SU-DHL-6 (cell line): ENCODE data around the gene POLD4.
A peak's percentile ranks its signal among the peaks of the same experiment; 100 is the strongest.
"Not testable (repeated sequence)": the region's sequence is repeated elsewhere in the genome, so short reads cannot be mapped to it uniquely, and the experiment has no call there.

Experiments used
- H2AFZ ChIP-seq: fragments of 200-600 bp; sonication (generic); 2 replicates; pipeline ENCODE4 v1.6.1; 2014; ENCODE audit warnings: low read depth, mild to moderate bottlenecking, moderate library complexity, mixed read lengths, antibody characterized with exemption, low read length; ENCODE audit not compliant: severe bottlenecking
- H3F3A ChIP-seq: fragments of 200-600 bp; shearing (Covaris generic); 2 replicates; pipeline ENCODE4 v1.6.0; 2016; ENCODE audit warnings: antibody characterized with exemption, mild to moderate bottlenecking; ENCODE audit not compliant: insufficient read depth
- H3K27ac ChIP-seq: fragments of 200-600 bp; sonication (generic); 2 replicates; pipeline ENCODE4 v1.5.1; 2016; ENCODE audit warnings: low read depth, mild to moderate bottlenecking, low read length, moderate library complexity, mixed read lengths
- H3K27me3 ChIP-seq: fragments of 200-600 bp; sonication (generic), shearing (Covaris generic); 2 replicates; pipeline ENCODE4 v1.6.0; 2014; ENCODE audit warnings: mild to moderate bottlenecking, low read length
- H3K36me3 ChIP-seq: fragments of 200-600 bp; sonication (generic); 2 replicates; pipeline ENCODE4 v1.6.1; 2014; ENCODE audit warnings: mild to moderate bottlenecking, low read length, mixed read lengths
- H3K4me2 ChIP-seq: fragments of 300-600, 200-600 bp; shearing (Covaris generic), sonication (generic); 2 replicates; pipeline ENCODE4 v1.6.0; 2014; ENCODE audit warnings: low read length, low read depth, mild to moderate bottlenecking; ENCODE audit not compliant: poor library complexity, severe bottlenecking
- H3K4me3 ChIP-seq: fragments of 200-600 bp; sonication (generic); 2 replicates; pipeline ENCODE4 v1.5.1; 2014; ENCODE audit warnings: antibody characterized with exemption, low read length, mild to moderate bottlenecking, mixed read lengths; ENCODE audit not compliant: insufficient read depth, poor library complexity, severe bottlenecking
- H3K79me2 ChIP-seq: fragments of 200-600 bp; sonication (generic); 2 replicates; pipeline ENCODE4 v1.6.1; 2014; ENCODE audit warnings: mild to moderate bottlenecking, low read length, moderate library complexity; ENCODE audit not compliant: insufficient read depth
- H3K9ac ChIP-seq: fragments of 200-600 bp; sonication (generic); 2 replicates; pipeline ENCODE4 v1.7.0; 2014; ENCODE audit warnings: mild to moderate bottlenecking, low read length
- H3K9me2 ChIP-seq: fragments of 200-600 bp; sonication (generic); replicated peaks from 2 replicates; pipeline ENCODE4 v1.6.1; 2014; ENCODE audit warnings: low read length; ENCODE audit not compliant: insufficient read depth
- H3K9me3 ChIP-seq: fragments of 200-600 bp; sonication (generic); 2 replicates; pipeline ENCODE4 v1.6.1; 2014; ENCODE audit warnings: low read length, mixed read lengths; ENCODE audit not compliant: insufficient read depth
- H4K20me1 ChIP-seq: fragments of 200-600 bp; sonication (generic); 2 replicates; pipeline ENCODE4 v1.6.1; 2014; ENCODE audit warnings: low read depth, mild to moderate bottlenecking, antibody characterized with exemption, low read length, moderate library complexity, mixed read lengths
- CTCF ChIP-seq: fragments of 200-600 bp; sonication (generic); IDR thresholded peaks from one replicate; pipeline ENCODE4 v1.5.1; 2017; ENCODE audit warnings: antibody characterized with exemption, mild to moderate bottlenecking, low read length, moderate library complexity; ENCODE audit not compliant: insufficient read depth, poor library complexity, severe bottlenecking
- EZH2phosphoT487 ChIP-seq: fragments of 200-600 bp; sonication (generic), shearing (Covaris generic); conservative IDR thresholded peaks from 2 replicates; pipeline ENCODE4 v1.6.1; 2018; ENCODE audit warnings: mild to moderate bottlenecking, antibody characterized with exemption, low read length, moderate library complexity, mixed read lengths

Gene POLD4

GRCh38 chr11:67321313-67321871 is 32.0 kb downstream of the POLD4 start:
- H3K27me3 ChIP-seq = no peaks in the 10 kb centered on the region
- no peaks in the 10 kb centered on the region for H3K79me2 ChIP-seq
- no peaks in the 10 kb centered on the region for H3K36me3 ChIP-seq
- H3K27ac ChIP-seq = no peak overlapping the region
- H3K4me3 ChIP-seq = no peak overlapping the region
- H3K9ac ChIP-seq = no peak overlapping the region
- no peaks in the 10 kb centered on the region for H3K9me2 ChIP-seq
- no peaks in the 10 kb centered on the region for H3K9me3 ChIP-seq
- TF ChIP-seq EZH2phosphoT487 (no peak), CTCF (no peak)
- H4K20me1 ChIP-seq = no peaks in the 10 kb centered on the region
- H3K4me2 ChIP-seq = no peak overlapping the region
- no peaks in the 10 kb centered on the region; the same call in 1 of the 2 replicates for H3F3A ChIP-seq
- H2AFZ ChIP-seq = no peak overlapping the region

DNA sequence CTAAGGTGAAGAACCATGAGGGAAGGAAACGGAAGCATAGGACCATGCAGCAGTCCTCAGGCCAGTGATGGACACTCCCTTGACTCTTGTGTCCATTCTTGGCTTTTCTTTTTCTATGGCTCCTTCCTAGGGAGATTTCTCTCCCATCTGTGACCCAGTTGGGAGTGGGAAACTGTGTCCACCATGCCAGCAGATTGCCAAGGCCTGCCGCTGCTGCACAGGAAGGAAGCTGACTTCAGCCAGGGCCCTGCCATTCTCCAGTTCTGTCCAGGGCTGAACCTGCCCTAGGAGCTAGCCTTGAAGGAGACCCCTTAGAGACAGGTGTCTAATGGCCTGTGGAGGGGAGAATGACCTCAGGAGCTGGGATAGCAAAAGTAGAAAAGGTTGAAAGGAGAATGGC is 32.7 kb downstream of the POLD4 start:
- Histone ChIP-seq H3K9me3 (no peaks in the 10 kb centered on the region), H3K27me3 (no peaks in the 10 kb centered on the region), H3K9ac (no peak overlapping the region)

GRCh38 chr11:67320011-67320410 is 33.3 kb downstream of the POLD4 start:
- no peak overlapping the region for H3K27ac ChIP-seq
- no peaks in the 10 kb centered on the region for H3K9me2 ChIP-seq
- no peak overlapping the region for H2AFZ ChIP-seq
- H4K20me1 ChIP-seq = no peaks in the 10 kb centered on the region
- H3K4me3 ChIP-seq = no peak overlapping the region
- H3F3A ChIP-seq = peaks cover 4% of the 10 kb centered on the region; the same call in 1 of the 2 replicates
- no peak overlapping the region for H3K9ac ChIP-seq
- H3K4me2 ChIP-seq = no peak overlapping the region
- H3K36me3 ChIP-seq = no peaks in the 10 kb centered on the region
- TF ChIP-seq CTCF (no peak), EZH2phosphoT487 (no peak)
- H3K79me2 ChIP-seq = no peaks in the 10 kb centered on the region
- no peaks in the 10 kb centered on the region for H3K27me3 ChIP-seq
- no peaks in the 10 kb centered on the region for H3K9me3 ChIP-seq

More for the DNA sequence above, 32.7 kb downstream of the POLD4 start:
- no peaks in the 10 kb centered on the region for H3K79me2 ChIP-seq
- H3K9me2 ChIP-seq = no peaks in the 10 kb centered on the region
- no peak overlapping the region for H3K27ac ChIP-seq
- no peak overlapping the region for H3K4me3 ChIP-seq
- no peaks in the 10 kb centered on the region for H4K20me1 ChIP-seq
- no peak for TF ChIP-seq EZH2phosphoT487
- no peak for TF ChIP-seq CTCF
- no peaks in the 10 kb centered on the region; the same call in 1 of the 2 replicates for H3F3A ChIP-seq
- H3K4me2 ChIP-seq = no peak overlapping the region
- H2AFZ ChIP-seq = no peak overlapping the region
- no peaks in the 10 kb centered on the region for H3K36me3 ChIP-seq

GRCh38 chr11:67318876-67319275 is 34.5 kb downstream of the POLD4 start:
- H2AFZ ChIP-seq = not testable (repeated sequence)

More at GRCh38 chr11:67318876-67319275, 34.5 kb downstream of the POLD4 start:
- not testable (repeated sequence) for H3K9me2 ChIP-seq, H3K9ac ChIP-seq, H3F3A ChIP-seq, H3K4me3 ChIP-seq, H3K9me3 ChIP-seq, H3K27ac ChIP-seq, H3K36me3 ChIP-seq, H4K20me1 ChIP-seq, H3K27me3 ChIP-seq, H3K79me2 ChIP-seq
- H3K4me2 ChIP-seq = peak overlapping the region; percentile 84
